HG02885 (cell line): ENCODE results near the gene CCR6.

Source experiments
- ATAC-seq: cut with Tn5 transposase; IDR thresholded peaks from one replicate; pipeline ENCODE4 v1.9.1; 2021; ENCODE audit warnings: mild to moderate bottlenecking; ENCODE audit not compliant: unreplicated experiment, poor library complexity

Gene CCR6

DNA sequence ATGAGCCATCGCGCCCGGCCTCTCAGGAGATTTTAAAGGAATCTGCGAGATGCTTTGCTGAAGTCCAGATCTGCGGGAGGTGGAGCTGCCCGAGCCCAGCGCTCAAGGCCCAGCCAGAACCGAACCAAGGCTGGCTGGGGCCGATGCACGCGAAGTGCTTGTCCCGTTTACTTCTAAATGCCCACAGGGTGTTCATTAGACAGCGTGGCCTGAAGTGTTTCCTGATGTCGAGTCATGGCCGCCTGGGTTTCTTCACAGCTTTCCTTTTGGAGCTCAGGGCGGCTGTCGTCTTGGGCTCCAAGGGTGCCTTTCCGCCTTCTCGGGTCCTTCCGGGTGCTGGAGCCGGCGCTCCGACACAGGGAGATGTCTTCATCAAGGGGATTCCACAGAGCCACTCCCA is 25.1 kb upstream of the CCR6 start:
- no peak for ATAC-seq

DNA sequence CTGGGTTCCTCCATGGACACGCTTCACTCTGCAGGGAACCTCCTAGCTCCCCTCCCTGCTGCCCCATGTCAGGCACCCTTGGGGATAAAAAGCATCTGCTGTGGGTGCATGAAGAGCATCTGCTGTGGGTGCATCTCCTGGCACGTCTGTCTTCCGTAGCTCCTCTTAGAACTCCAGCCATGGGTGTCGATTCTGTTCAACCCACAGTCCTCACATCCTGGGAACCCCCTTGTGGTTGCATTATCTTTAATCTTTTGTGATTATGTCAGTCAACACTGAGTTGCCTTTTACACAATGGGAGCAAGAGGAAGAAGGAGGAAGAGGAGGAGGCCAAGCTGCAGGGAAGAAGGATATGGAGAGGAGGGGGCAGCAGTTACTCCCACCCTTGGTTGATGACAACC is 24.1 kb upstream of the CCR6 start:
- ATAC-seq: no peak

DNA sequence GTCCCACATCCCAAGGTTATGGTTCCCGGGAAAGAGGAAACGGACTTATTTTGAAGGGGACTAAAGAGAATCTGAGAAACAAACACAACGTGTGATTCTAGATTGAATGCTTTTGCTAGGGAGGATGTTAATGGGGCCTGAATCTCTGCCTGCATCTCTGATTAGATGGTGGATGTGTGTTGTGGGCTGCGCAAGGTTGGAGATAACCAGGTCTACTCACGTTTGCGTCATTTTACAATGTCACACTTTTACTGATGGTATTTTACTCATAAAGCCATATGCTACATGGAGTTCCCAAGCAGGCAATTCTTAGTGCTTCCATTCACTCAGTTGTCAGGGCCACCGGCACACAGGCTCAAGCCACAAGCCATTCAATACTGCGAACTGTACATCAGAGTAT is 23.2 kb upstream of the CCR6 start:
- ATAC-seq: no peak

DNA sequence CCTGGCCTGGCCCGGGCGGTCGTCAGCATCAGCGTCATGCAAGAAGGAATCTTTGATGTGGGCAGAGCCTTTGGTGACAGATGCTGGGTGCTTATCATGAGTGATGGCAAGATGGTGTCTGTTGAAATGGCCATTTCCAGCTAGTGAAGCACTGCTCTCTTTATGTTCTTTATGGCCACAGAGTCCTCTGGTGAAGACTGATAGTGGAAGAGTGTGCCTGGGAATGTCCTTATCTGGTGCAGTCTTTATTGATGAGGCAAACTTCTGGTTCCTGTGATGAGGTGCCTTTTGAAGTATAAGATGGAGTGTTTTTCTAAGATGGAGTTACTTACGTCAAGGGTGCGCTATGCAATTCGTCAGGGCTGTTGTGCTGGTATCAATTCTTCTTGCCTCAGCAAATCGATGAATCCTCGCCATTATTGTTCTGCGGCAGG is 22.6 kb upstream of the CCR6 start:
- ATAC-seq: no peak

DNA sequence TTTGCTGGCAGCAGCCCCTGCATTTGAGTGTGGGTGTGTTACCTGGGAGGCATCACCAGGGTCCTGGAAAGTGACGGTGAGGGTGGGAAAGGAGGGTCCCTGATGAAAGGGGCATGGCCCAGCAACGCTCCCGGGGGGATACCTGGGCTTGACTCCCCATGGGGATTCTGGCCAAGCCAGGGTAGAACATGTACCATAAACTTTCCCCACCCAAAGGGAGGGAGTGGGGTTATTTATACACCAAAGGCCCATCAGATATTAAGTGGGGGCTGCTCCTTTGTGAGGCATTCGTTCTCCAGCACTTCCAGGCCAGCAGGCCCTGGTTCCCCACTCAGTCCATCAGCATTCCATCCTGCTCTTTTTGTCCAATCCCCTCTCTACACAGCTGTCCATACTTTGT is 20.6 kb upstream of the CCR6 start:
- ATAC-seq: no peak

DNA sequence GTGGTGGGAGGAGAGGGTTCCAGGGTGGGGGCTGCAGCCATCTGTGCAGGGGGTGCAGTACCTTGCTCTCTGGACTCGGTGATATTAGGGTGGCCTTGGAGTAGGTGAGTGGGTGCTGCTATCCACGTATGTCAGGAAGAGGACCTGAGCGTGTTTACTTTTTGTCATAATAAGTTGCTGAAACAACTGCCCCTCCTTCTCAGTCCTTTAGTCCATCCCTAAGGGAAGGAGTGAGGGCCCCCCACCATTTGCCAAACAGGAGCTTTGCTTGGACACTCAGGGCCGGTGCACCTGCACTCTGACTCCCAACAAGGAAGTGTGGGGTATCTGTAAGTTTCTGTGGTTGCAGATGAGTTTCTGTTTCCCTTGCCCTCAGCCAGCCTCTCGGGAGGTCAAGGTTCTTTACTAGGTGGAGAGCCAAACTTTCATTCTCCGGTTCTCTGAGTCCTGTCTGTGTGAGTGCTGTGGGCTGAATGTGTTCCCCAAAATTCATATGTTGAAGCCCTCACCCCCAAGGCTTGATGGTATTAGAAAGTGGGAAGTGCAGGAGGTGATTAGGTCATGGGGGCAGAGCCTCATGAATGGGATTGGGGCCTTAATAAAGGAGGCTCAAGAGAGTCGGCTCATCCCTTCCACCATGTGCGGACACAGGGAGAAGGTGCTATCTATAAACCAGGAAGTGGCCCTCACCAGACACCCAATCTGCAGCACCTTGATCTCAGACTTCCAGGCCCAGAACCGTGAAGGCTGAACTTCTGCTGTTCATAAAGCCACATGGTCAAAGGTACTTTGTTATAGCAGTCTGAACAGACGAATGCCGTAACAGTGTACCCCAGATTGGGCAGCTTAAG is 19.6 kb upstream of the CCR6 start:
- peak; percentile 97 for ATAC-seq

DNA sequence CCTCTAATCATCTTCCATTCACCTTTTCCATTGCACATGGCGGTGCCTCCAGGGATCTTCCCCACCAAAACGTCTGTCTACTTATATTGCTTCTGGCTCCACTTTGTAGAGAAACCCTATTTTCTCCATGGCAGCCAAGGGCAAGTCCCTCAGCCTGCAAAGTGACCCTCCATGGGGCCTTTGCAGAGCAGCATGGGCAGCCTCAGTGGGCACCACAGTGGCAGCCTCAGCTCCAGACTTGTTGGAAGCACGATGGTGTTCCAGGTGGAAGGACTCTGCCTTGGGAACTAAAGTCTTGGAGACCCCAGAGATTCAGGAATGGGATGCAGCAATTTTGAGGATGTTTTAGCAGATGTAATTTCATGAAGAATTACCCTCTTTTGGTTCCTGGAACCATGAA is 18.5 kb upstream of the CCR6 start:
- no peak for ATAC-seq

DNA sequence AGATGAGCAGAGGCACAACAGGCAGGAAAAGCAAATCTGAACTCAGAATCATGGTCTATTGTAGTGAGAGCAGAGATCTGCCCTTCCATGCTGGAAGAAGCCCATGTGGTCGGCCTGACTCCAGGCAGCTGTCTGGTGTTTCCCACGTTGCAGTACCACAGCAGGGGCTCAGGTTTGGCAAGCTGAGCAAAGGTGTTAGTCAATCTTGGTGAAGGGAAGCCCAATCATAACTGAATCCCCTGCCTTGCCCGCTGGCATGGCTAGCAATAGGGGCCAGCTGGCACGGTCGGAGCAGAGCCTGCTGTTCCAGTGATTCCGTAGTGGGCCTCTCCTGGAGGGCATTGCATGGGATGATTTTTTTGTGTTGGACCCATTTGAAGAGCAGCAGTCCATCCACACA is 17.8 kb upstream of the CCR6 start:
- no peak for ATAC-seq

DNA sequence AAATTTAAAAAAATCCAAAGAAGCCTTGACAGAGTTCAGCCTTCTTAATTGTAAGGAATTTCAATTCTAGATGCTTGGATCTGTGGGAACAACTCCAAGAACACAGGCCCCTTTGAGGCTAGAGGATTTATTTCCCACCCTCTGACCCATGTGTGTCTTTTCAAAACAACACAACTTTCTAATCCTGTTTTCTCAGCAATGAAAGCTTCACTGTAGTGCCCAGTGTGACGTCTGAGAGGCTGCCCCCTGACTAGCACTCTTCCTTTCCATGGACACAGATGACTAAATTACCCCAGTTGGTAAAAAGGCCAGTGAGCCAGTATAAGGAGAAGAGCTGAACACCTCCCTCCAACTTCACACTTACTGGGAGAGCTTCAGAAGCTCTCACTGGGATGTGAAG is 16.5 kb upstream of the CCR6 start:
- no peak for ATAC-seq

DNA sequence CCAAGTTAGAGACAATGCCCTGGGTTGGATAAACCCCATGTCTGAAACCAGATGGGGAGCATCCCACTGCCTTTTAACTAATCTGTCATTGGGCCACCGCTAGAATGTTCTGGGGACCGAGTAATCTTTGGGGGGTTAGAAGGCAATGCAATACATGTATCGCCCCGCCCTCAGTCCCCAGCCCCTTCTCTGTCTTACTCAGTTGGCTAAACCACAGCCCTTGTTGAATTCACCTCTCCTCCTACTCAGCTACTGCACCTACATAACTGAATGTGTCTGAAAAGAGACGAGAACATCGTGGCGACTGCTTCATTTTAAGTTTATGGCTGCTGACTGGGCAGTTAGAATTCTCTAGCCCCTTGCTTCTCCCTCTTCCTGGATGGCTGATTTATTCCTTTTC is 15.1 kb upstream of the CCR6 start:
- ATAC-seq: no peak

DNA sequence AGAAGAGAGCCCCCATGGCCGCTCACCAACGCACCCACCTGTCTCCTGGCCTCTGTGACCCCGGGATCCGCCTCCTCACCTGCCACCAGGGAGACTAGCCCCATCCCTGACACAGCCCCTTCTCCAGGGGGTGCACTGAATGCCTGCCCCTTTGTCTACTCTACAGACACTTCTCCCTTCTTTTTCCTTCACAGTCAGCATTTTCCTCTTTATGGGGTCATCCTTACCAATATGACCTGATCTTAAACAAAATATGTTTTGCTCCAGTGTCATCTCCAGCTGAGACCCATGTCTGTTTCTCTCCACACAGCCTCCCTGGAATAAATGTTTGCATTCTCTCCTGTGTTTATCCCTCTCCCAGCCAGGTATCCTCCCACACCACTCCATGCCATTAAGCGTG is 14.6 kb upstream of the CCR6 start:
- no peak for ATAC-seq

DNA sequence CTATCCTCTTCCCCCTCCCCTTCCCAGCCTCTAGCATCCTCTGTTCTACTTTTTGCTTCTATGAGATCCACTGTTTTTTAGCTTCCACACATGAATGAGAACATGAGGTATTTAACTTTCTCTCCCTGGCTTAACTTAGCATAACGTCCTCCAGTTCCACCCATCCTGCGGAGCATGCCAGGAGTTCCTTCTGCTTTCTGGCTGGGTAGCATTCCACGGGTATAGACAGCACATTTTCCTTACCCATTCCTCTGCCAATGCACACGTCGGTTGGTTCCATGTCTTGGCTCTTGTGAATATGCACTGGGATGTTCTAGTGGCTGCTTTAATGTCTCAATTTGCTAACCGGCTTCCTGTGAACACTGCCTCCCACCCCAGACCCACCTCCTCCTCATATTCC is 13.2 kb upstream of the CCR6 start:
- ATAC-seq: no peak

DNA sequence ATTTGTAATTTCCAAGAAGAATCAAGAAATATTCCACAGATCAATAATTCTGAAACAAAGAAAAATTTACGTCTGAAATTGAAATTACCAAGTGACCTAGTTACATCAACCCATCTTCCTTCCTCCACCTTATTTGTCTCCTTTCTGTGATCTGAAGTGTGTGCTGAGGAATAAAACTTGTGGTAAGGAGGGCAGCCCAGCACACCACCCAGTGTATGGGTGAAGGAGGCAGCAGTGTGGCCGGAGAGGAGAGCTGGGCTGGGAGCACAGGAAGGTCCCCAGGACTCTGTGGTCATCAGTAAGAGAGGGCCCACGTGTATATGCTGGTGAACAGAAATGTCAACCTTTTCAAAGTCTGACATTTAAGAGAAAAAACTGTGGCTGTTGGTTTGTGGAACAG is 11.3 kb upstream of the CCR6 start:
- ATAC-seq: no peak

DNA sequence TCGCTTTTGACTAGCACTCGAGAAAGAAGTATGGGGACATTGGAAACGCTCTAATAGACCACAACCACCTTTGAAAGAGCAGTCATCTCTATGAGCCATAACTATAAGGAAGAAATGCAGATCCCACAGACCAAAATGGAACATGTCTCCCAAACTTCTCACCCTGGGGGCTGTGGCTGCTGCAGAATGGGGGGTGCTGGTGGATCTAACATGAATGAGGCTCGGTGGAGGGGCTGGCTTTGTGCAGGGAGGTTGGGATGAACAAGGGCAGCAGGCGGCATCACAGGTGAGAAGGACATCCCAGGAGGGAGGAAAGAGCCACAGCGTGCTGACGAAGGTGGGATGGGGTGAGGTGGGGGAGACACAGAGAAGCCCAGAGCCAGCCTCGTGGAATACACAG is 10.5 kb upstream of the CCR6 start:
- no peak for ATAC-seq

DNA sequence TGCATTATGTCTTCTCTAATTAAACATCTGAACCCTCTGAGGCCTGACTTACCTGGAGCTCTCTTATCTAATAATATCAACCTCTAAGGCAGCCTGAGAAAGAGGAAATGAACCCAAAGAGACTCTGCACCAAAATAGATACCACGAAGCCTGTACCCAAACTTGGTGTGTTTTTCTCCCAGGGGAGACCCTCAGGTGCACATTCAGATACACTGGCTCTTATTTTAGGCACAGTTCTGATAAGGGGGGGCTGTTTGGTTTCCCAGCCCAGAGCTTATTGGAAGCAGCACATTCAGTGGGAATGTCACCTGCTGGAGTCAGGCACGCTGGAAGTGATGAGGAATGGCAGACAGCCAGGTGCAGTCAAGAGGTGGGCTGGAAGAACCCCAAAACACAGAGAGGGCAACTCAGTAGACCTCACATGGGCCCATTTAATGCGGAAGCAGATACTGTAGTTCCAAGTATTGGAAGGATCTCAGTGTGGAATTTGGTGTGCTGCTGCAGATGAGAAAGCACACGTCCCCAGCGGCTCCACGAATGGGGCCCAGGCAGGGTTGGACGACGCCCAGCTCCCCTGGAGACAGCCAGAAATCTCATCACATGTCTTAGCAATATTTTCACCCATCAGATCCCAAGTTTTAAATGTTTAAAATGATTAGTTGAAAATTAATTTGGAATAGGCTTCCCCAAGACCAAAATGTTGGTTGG is 9.7 kb upstream of the CCR6 start:
- ATAC-seq: peak; percentile 53

DNA sequence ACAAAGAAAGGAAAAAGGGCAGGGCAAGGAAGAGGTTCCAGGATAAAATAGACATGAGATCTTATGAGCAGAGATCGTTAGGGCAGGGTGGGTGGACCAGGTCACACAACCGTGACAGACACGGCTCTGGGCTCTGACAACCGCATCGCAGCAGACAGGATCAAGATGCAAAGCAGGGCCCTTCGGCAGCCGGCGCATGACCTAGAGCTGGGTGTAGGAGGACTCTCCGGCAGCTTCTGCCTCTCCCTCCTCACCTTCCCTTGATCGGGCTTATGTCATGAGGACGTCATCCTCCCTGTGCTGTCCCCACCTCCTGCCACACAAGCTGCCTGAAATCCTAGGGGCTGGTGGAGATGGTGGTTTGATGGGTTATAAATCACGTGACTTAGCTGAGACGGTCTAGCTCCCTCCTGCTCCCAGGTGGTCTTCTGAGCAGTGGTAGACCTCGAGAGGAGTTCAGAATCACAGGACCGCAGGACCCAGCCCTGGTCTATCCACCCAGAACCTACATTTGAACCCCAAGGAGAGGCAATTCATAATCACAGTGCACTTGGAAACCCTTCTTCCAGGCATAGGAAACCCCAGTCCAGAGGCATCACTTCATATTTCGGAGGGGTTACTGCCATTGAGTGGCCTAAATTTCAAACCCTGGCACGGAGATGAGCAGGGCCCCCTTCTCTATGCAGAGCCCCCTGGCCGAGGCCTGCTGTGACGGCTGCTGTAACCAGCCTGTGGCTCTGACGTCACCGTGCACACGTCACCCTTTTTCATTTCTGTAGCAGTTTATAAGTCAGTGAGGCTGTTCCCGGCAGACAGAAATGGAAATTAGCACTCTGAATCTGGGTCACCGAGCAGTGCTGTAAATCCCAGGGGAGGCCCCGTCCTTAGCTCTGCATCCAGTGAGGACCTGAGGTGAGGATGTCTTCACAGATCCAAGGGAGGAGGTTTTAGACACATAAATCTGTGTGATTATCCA is 8.7 kb upstream of the CCR6 start:
- peak; percentile 86 for ATAC-seq

DNA sequence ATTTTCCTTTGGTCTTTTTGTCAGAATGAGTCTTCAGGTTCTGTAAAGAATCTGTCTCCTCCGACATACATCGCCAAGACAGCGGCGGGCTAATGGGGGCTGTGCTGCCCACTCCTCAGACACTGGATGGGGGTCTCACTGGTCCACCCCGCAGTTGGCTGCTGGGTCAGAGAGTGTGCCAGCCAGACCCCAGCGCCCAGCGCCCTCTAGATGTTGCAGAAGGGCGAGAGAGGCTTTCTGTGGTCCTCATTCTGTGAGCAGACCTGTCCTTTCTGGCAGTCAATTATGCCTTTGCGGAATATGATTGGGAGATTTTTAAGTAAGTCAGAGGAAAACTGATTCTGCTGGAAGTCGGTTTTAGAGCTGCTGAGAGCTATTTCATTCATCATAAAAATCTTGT is 7.8 kb upstream of the CCR6 start:
- ATAC-seq: no peak

DNA sequence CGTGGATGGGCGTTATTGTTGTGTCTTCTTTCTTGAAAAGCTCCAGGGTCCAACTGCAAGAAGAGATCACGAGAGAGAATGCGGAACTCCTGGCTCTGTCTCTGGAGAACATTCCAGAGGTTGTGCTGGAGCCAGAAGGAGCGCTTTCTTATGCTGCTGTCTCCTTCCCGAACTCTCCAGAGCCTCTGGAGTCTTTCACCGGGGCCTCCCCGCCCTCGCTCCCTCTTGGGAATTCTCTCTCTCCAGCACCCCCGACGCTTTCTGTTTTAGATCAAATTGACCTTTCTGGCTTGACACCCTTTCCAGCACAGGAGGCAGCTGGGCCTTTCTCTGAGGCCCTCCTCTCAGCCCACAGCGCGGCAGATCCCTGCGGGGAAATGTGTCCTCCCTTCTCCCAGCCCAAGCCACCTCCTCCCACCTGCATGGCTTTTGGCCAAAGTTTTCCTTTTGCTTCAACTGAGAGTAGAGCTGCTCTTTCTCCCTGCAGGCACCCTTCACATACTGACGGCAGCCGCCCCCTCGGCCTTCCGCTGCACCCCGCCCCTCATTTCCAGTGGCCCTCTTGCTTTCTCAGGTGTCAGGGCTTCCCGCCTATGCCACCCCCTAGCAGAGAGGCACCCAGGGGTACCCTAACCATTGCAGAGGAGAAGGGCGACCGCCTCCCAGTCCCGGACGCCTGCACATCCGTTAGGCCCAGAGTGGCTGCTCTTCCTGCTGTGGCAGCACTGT is 6.6 kb upstream of the CCR6 start:
- ATAC-seq: no peak

DNA sequence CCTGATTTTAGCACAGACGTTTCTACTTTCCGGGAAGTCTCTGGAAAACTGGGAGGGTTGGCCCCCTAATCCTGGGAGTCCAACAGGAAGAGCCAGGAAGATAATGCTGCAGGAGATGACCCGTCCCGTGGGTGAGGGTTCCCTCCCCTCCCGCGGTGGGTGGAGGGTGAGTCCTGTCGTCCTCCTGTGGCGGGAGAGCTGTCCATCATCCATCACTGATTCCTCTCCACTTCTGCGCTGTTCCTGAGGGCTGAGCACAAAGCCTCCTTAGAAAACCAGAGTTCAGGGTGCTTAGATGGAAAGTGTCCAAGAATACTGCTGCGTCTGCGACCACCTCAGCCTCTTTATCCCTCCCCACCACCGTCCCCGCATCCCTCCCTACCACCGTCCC is 6.1 kb upstream of the CCR6 start:
- no peak for ATAC-seq

DNA sequence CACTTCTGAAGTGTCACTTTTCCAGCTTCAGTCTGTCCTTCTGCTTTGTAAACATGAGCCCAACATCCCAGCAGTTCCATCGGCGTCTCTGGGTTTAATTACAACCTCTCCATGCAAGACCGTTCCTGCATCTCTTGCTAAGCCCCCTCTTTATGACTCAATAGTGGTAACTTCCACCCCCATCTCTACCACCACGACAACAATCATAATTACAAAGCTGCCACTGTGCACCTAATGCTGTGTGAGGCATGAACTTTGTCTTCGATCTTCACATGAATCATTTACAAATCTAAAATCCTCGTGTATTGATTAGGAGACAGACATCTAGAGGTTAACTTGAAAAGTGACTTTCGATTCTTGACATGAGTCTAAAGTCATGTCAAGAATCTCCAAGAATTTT is 4.9 kb upstream of the CCR6 start:
- no peak for ATAC-seq
